Stimulated activated CD4-positive, alpha-beta T cell treated with anti-CD3 and anti-CD28 coated beads, Interleukin-2, amount 100 ng/mL, for 48 hours (primary cell): ENCODE results near the gene PPP2R5C.
"Not testable (repeated sequence)": the region's sequence is repeated elsewhere in the genome, so short reads cannot be mapped to it uniquely, and the experiment has no call there.

ENCODE experiments used
- DNase-seq, 2 donors: peaks; one replicate each; pipeline ENCODE4 v3.0.0-alpha.2; 2020

PPP2R5C gene

GRCh38 chr14:101957406-101958234, 196.1 kb downstream of the PPP2R5C start:
- DNase-seq = no peak

DNA sequence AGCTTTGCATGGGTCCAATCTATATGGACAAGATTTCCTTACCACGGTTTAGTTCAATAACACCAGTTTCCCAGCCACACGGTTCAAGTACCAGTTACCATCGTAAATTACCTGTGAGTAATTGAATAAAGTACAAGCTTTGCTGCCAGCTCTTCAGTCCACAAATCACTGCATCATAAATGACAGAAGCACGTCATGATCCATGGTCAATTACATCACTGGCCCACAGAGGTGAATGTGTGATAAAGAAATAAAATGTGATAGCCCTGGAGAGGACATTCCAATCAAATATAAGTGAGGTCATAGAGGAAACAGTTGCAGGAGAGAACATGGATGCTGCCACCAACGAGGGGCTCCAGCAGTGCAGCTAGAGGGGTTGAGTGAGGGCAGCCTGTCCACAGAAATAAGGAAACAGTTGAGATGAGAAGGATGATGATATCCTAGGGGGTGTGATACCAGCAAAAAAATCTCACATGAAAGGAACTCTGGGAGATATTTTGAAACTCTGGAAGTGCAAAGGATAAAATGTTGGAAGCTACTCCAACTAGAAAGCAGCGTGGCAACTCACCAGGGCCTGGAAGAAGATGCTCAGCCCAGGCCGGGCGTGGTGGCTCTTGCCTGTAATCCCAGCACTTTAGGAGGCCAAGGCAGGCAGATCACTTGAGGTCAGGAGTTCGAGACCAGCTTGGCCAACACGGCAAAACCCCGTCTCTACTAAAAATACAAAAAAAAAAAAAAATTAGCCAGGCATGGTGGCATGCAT, 197.1 kb downstream of the PPP2R5C start:
- DNase-seq = no peak

- no peak for DNase-seq
Measured at GRCh38 chr14:101959277-101959676, 197.8 kb downstream of the PPP2R5C start.

DNA sequence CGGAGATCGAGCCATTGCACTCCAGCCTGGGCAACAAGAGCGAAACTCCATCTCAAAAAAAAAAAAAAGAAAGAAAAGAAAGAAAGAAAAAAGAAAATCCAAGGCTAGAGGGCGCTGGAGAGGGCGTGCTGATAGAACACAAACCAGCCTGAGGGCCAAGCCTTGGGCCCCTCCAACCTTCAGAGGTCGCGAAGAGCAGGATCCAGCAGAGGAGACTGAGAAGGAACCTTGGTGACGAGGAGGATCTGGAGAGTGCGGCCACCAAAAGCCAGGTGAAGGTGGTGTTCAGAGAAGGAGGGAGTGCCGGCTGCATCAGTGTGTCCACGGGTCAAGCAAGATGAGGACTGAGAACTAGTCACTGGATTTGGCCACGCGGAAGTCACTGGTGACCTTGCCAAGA, 198.7 kb downstream of the PPP2R5C start:
- peak in 1 of 2 donors; percentile 35 for DNase-seq

DNA sequence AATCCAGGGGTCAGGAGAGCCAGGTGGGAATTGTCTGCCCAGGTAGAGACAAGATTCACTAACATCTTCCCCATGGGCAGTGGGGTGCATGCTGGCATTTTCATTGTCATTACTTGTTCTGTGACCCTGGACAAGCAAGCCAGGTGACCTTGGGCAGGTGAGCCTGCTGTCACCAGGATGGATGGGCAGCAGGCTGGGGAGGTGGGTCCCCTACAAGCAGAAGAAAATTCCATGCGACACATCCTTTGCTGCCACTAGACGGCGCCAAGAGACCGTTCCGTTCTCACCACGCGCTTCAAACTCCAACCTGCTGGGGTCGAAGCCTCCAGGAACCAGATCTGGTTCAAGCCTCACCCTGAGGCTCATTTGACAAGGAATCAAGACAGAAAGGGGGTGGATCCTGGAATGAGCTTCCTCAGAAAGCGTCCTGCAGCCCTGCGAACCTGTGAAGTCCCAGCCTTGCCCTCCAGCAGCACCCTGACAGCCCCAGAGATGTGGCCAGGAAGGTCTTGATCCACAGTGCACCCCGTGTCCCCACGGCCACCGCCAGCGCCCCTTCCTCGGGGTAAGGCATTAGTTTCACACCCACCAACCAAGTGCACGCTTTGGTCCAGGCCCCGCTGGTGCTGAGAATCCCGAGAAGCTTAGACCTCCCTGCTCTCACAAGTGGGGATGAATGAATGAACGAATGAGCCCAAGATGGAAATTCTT, 199.7 kb downstream of the PPP2R5C start:
- peak; percentile 72 to 74 for DNase-seq

GRCh38 chr14:101961746-101962502, 200.4 kb downstream of the PPP2R5C start:
- DNase-seq = no peak

- no peak for DNase-seq
Measured at GRCh38 chr14:101962503-101962874, 201.0 kb downstream of the PPP2R5C start.

GRCh38 chr14:101963052-101963451, 201.5 kb downstream of the PPP2R5C start:
- DNase-seq = no peak

- DNase-seq = no peak
Measured at GRCh38 chr14:101963656-101964296, 202.3 kb downstream of the PPP2R5C start.

DNA sequence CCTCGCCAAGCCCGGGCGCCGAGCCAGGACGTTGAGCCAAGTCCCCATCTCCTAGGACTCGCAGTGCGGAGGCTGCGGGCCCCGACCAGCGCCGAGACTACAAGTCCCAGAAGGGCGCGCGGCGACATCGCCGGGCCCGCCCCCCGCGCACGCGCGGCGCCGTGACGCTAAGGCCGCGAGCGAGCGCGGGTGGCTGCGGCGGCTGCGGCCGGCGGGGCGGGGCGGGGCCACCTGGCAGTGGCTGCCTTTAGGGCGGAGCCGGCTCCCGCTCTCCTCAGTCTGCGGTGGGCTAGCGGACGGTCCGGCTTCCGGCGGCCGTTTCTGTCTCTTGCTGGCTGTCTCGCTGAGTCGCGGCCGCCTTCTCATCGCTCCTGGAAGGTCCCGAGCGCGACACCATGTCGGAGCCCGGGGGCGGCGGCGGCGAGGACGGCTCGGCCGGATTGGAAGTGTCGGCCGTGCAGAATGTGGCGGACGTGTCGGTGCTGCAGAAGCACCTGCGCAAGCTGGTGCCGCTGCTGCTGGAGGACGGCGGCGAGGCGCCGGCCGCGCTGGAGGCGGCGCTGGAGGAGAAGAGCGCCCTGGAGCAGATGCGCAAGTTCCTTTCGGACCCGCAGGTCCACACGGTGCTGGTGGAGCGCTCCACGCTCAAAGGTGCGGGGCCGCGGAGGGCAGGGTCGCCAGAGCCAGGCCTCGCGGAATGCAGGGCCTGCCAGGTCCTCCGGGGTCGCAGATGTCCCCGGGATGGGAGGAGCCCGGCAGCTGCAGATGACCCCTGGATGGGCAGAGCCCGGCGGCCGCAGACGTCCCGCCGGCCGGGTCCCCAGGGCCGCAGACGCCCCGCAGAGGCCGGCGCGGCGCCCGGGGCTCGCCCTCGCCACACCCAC, 203.0 kb downstream of the PPP2R5C start, which contains the start of gene DYNC1H1:
Gene DYNC1H1 (plus strand): TSS at position 277 of the 884 bp plus-strand sequence. CDS start 119 bp downstream, at position 396.
- DNase-seq = peak; percentile 83 to 88

DNA sequence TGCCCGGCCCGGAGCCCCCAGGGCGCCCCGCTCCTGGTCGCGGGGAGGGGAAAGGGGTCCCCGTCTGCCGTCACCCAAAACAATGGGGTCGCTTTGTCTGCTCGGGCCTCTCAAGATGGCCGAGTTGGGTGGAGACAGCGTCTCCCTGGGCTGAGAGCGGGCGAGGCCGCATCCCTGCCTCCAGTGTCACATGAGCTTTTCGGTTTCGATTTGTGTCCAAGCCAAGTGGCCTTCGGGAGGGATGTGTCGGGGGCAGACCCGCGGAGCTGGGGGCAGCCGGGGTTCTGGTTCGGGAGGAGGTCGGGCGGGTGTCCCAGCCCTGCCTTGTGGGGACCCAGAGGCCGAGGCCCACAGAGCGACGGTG, 203.7 kb downstream of the PPP2R5C start:
- DNase-seq = peak; percentile 41 to 44

- DNase-seq = no peak
Measured at GRCh38 chr14:101965770-101966722, 204.5 kb downstream of the PPP2R5C start.

DNA sequence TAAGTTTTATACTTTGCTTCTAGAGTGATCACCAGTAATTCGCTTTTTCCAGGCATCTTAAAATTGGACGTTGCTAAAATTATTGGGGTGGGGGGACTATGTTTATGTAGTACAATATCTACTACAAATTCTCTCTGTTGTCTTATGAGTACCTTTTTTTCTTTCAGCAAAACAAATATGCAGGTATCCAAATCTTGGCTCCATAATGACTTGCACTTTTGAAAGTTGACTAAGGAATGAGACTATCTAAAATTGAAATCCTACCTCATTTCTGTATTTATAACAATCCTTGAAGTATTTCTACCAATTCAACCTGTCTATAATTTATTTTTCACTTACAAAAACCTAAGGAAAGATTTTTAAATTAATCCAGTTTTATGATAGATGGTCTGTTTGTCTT, 205.2 kb downstream of the PPP2R5C start:
- DNase-seq = no peak

- no peak for DNase-seq
Measured at GRCh38 chr14:101968186-101968585, 206.7 kb downstream of the PPP2R5C start.

GRCh38 chr14:101969481-101969880, 208.0 kb downstream of the PPP2R5C start:
- no peak for DNase-seq

GRCh38 chr14:101970830-101971400, 209.4 kb downstream of the PPP2R5C start:
- no peak for DNase-seq

DNA sequence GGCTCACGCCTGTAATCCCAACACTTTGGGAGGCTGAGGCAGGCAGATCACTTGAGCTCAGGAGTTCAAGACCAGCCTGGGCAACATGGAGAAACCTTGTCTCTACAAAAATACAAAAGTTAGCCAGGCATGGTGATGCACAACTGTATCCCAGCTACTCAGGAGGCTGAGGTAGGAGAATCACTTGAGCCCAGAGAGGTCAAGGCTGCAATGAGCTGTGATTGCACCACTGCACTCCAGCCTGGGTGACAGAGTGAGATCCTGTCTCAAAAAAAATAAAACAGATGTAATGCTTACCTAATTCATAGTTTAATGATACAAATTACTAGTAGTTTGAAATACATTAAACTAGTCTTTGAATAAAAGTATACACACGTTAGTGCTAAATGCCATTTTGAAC, 209.9 kb downstream of the PPP2R5C start:
- DNase-seq = not testable (repeated sequence)

- no peak for DNase-seq
Measured at GRCh38 chr14:101972126-101972866, 210.8 kb downstream of the PPP2R5C start.

DNA sequence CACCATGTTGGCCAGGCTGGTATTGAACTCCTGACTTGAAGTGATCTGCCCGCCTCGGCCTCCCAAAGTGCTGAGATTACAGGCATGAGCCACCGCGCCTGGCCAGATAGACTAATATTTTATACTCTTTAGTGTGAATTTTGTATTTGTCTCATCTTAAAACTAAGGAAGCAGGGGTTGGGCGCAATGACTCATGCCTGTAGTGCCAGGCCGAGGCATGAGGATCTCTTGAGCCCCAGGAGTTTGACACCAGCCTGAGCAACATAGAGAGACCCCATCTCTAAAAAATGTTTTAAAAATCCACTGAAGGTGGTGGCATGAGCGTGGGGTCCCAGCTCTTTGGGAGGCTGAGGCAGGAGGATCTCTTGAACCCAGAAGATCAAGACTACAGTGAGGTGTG, 211.8 kb downstream of the PPP2R5C start:
- DNase-seq = no peak
